ENCODE data around the gene KDM5C.
"Not testable (repeated sequence)": the region's sequence is repeated elsewhere in the genome, so short reads cannot be mapped to it uniquely, and the experiment has no call there.

KDM5C gene

DNA sequence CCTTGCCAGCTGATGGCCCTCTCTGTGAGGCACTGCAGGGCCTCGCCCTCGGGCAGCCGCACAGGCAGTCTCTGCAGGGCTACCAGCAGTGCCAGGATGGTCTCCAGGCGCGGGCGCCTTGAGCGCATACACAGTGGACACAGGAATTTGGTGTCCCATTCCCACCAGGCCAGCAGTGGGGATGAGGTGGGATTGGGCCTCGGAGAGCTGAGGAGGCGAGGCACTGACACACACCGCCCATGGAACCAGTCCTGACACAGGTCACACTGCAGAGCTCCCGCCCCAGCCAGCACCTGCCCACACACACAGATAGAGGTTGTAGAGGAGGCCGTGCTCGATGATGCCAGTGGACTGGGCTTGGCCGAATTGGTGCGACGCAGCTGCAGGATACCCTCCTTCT is 30.7 kb downstream of the KDM5C start:
- DNase-seq, result no peak

DNA sequence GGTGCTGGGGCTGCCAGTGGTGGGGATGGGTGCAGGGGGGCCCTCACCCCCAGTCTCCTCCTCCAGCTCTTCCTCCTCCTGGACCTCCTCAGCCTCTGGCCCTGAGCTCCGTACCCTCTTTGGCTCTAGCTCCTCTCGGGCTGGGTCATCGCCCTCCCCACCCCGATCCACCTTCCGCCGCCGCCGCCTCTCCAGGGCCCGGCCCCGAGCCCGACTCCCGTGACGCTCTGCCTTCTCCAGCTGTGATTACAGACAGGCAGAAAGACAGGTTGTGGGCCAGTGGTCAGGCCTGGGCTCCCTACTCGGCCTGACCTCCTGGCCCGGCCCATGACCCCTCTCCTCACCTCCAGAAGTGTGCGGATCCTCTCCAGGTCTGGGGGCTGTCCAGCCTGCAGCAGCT is 31.9 kb downstream of the KDM5C start:
- DNase-seq, result no peak

DNA sequence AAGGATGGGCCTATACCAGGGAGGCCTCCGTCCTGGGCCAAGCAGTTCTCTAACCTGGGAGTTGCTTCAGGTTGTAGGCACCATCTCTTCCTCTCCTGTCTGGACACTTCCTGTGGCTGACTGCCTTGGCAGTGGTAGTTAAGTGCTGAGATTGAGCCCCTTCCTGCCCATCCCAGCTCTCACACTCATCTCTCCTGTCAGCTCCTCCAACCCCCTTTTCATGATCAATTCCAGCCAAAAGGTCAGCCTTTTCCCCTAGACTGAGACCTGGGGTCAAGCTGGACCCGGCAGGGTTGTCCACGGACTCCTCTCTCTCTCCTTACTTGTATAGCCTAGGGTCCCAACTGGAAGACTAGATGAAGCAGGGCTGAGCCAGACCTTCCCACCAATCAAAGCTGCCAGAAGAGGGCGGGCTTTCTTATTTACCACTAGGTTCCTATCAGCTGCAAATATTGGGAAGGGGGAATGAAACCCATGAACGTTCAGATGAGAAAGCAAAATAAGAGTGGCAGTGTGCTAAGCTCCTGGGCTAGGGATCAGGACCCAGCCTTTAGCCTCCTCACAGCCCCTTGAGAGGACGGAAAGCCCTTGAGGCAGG is 34.5 kb downstream of the KDM5C start:
- DNase-seq, result no peak

DNA sequence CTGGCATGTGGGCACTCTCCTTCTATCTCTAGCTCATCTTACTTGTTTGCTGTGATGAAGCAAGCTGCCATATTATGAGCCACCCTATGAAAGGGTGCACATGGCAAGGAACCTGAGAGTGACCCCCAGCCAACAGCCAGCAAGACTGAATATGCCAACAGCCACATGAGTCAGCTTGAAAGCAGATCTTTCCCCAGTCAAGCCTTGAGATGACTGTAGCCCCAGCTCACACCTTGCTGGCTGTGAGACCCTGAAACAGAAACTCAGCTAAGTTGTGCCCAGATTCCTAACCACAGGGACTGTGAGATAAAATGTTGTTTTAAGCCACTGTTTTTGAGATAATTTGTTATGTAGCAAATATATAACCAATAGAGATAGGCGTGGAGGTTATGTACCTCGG is 36.2 kb downstream of the KDM5C start:
- no peak for DNase-seq

DNA sequence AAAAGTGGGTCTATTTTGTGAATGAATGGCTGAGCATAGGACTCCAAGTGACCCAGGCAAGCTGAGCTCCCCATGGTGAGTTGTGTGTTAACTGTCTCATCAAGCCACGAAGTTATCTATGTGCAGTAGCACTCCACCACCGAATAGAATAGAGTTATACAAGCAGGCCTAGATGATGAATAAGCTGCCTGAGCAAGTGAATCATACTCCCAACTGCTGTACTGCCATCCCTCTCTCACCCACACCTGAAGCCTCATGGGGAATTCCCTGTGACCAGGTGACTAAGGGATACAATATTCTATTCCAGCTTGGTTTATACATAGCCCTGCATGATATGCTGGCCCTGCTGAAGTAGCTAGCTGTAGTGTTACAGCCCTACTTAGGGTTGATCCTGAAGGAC is 38.7 kb downstream of the KDM5C start:
- DNase-seq, result no peak

DNA sequence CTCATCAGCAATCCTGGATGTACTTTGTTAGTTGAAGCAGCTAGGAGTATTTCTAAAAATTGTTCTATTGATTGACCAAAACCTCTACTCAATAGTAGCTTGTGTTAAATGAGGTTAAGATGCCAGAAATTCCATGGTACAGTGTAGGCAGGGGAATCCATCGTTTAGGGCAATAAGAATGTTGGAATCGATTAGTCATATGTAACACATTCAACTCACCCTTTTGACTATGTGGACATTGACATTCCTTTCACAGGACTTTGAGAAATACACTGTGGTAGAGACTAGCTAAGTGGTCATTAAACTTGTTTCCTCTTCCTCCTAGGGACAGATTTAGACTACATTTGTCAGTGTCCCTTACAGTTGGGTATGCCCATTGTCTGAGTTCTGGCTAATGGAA is 40.2 kb downstream of the KDM5C start:
- no peak for DNase-seq

DNA sequence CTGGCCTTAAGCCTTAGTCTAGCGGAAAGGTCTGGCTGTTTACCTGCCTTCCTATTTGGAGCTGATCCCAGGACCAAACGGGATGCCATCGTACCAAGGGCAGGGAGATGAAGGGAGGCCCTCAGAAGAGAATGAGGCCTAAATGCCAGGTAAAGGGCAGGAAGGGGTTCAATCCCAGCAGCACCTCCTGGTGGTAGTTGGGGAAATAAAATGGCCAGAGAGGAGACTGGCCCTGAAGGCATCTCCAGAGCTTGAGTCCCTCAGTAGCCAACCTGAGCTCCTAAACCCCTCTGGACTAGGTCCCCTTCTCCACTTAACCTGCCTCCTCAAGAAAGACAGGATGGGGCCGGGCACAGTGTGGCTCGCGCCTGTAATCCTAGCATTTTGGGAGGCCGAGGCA is 53.7 kb downstream of the KDM5C start:
- no peak for DNase-seq

DNA sequence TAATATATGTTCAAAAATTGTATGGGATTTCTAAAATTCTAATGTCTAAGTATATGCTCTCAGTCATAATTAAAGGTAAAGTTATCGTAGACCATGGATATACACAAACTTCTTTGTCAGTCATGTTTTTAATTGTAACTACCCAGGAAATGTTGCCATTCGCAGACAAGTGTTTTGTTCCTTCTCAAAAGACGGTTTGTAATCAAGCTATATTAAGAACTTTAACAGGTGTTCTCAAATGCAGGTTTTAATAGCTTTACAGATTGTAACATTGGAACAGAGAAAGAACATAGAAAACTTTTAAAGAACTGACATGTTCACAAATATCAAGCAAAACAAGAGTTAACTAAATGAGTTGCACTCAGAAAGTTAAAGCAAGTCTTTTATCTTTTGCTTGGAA is 58.9 kb downstream of the KDM5C start:
- no peak for DNase-seq

DNA sequence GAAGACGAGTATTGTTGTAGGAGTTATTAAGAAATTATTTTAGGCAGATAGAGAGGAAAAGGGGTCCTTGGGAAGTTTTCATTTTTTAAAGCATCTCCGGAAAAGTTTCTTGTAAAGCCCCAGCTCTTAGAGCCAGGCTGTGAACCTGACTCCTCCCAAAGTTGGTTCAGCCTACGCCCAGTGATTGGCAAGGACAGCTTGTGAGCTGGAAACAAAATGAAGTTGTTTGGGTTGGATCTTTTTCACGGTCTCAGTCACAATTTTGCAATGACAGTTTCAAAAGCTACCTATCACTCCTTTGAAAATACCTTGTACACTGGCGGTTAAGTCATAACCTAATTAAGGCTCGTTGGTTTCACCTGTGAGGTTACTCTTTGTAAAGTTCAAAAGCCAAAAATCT is 60.4 kb downstream of the KDM5C start:
- not testable (repeated sequence) for DNase-seq

DNA sequence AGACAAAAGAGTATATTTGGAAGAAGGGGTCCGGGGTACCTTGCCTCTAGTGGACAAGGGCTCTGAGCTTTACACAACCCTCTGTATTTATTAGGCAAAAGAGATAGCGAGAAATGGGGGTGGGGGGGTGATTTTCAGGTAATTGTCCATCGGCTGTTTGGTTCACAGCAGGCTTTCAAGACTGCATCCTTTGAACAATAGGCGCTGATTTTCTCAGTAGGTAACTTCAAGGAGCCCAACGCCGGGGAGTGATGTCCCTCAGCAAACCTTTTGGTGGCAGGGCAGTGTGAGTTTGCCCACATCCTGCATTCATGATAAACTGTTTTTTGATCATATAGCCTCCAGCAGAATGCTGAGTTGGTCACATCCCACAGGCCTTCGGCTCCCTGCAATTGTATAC is 61.6 kb downstream of the KDM5C start:
- no peak for DNase-seq

DNA sequence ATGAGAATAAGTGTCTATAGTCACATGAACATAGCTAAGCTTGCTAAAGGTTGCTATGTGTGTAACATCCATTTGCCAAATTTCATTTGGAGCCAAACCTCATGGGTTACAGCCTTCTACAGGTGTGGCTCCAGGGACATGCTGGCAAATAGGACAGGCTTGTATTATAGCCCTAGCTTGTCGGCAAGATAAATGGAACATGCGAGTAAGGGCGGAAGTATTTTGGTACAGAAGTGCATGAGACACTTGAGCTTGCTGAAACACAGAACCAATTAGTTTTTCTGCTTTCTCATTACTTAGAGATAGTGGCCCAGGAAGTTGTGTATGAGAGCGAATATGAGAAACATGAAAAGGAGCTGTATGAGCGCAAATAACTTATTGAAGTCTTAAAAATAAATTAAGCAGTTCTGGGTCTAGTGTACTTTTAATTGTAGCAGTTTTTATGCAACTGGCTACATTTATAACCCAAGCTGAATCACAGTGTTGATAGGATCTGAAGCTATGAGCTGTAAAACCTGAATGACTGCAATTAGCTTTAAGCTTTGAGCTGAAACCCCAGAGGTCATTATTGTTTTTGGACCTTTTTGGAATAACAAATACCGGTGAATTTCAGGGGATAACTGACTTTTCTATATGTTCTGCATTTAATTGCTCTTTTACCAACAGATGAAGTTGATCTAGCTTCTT is 64.6 kb downstream of the KDM5C start:
- DNase-seq, result no peak

DNA sequence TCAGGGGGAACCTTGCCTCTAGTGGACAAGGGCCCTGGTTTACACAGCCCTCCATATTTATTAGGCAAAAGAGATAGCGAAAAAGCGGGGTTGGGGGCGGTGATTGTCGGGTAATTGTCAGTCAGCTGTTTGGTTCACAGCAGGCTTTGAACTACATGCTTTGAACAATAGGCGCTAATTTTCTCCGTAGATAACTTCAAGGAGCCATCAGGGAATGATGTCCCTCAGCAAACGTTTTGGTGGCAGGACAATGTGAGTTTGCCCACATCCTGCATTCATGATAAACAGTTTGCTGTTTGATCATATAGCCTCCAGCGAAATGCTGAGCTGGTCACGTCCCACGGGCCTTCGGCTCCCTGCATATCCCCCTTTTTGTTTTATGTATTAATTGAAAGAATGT is 65.8 kb downstream of the KDM5C start:
- DNase-seq, result no peak

DNA sequence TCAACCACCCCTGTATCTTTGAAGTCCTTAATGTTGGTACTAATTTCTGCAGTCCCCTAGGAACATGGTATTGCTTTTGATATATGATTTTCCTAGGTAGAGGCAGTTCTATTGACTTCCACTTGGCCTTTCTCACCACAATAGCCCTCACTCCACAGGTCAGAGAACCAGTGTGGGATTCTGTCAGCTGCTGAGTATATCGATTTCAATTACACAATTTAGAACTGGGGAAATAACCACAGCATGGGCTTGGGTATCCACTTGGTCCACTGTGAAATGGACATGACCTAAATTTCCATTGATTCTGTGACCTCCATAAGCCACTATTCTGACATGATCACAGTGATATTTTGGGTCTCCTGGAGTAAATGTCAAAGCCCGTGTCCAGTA is 68.8 kb downstream of the KDM5C start:
- no peak for DNase-seq

DNA sequence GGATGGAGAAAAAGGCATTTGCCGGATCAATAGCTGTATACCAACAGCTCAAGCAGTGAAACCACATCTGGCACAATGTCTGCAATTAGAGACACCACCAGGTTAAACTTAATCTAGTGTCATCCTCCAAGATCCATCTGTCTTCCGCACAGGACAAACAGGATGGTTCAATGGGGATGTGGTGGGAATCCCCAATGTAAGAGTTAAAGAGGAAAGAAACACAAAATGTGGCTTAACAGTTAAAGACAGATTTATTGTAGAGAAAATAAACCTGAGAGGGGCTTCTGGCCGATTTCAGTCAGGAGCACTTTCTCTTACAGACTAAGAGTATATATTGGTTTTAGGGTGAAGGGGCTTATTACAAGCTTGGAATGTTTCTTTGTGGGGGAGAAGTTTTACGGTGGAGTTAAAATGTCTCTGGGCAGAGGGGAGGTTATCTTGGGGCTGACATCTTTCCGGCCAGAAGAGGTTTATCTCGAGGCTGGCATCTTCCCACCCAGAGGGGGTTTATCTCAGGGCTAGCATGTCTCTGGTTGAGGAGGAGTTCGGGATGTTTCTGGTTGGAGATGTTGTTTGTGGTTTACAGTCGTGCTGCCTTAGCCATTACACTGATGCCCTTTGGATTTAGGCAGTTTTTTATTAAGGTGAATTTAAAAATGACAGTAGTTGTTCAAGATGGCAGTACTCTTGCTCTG is 69.3 kb downstream of the KDM5C start:
- DNase-seq, result no peak

DNA sequence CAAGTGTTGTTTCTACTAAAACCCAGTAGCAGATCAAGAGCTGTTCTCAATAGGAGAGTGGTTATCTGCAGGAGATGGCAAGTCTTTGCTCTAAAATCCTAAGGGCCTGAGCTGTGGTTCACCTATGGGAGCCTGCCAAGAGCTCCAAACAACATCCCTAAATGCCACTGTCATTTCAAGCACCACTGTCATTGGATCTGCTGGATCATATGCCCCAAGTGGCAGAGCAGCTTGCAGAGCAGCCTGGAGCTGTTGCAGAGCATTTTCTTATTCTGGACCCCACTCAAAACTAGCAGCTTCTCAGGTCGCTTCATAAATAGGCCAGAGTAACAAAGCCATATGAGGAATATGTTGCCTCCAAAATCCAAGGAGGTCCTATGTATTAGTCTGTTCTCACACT is 71.4 kb downstream of the KDM5C start:
- no peak for DNase-seq

All from anterior cingulate cortex (tissue), 58 donors.